Measurements from ENCODE around the gene ZDHHC20. TPM values are rescaled to one million over a fixed set of nuclear protein-coding genes. Genes with fewer than 3 reads are reported as not detected.
A peak's percentile ranks its signal among the peaks of the same experiment; 100 is the strongest.

The ZDHHC20 gene
- total and polyA plus RNA-seq, 10 of the 15 experiments (the other 5 are each of a cell fraction or from before 2014, with no cell fraction given), result 8.6 to 57.8 (median 41.7) TPM

- TF ChIP-seq CEBPZ (IDR thresholded peaks at IDR 0.05; ENCODE audit: low read depth, low read length) (no peak), TBL1XR1 (IDR thresholded peaks at IDR 0.05; ENCODE audit: low read depth, low read length) (no peak), FOXK2 (IDR thresholded peaks at IDR 0.05) (no peak), E2F8 (IDR thresholded peaks at IDR 0.05; ENCODE audit: low read depth, partially characterized antibody) (no peak), RAD51 (IDR thresholded peaks at IDR 0.05) (no peak), BACH1 (IDR thresholded peaks at IDR 0.05; ENCODE audit: borderline replicate concordance) (0 out of 2 replicates have a peak, but pooled peaks have one; percentile 12), TARDBP (IDR thresholded peaks at IDR 0.05; ENCODE audit: borderline replicate concordance) (no peak), PAX5 (IDR thresholded peaks at IDR 0.05; ENCODE audit: borderline replicate concordance, low read depth, low read length) (no peak), HDGF (IDR thresholded peaks at IDR 0.05) (no peak), SMAD1 (IDR thresholded peaks at IDR 0.05; ENCODE audit: low read depth, partially characterized antibody) (no peak), NBN (IDR thresholded peaks at IDR 0.05) (no peak), ZNF622 (IDR thresholded peaks at IDR 0.05) (no peak), EGR1 (IDR thresholded peaks at IDR 0.05; ENCODE audit: borderline replicate concordance in 1 of 2, low read depth in 2 of 2, low read length in 2 of 2) (peak in 1 of 2 experiments; percentile 89; a peak in 2 of 3 replicates), JUNB (IDR thresholded peaks at IDR 0.05) (no peak), MXI1 (IDR thresholded peaks at IDR 0.05; ENCODE audit: low read depth, low read length) (no peak; the same call in 1 of the 2 replicates), RAD21 (IDR thresholded peaks at IDR 0.05; ENCODE audit: insufficient read depth, low read depth, low read length) (no peak), HDAC6 (IDR thresholded peaks at IDR 0.05; ENCODE audit: unreplicated experiment) (no peak), BCL11A (IDR thresholded peaks at IDR 0.05; ENCODE audit: low read depth, low read length) (no peak), MYB (IDR thresholded peaks at IDR 0.05; ENCODE audit: borderline replicate concordance, low read depth, low read length) (no peak), HCFC1 (IDR thresholded peaks at IDR 0.05; ENCODE audit: low read length) (peak; percentile 21; the same call in 1 of the 2 replicates), SUPT20H (IDR thresholded peaks at IDR 0.05; ENCODE audit: borderline replicate concordance, control insufficient read depth, low read depth, low read length) (no peak), ESRRA (IDR thresholded peaks at IDR 0.05; ENCODE audit: low read length) (no peak), TAF1 (IDR thresholded peaks at IDR 0.05; ENCODE audit: borderline replicate concordance, low read depth, low read length) (peak; percentile 47; the same call in 1 of the 2 replicates), MEF2B (IDR thresholded peaks at IDR 0.05; ENCODE audit: partially characterized antibody, poor library complexity, severe bottlenecking) (peak; percentile 69), NR2C1 (IDR thresholded peaks at IDR 0.05) (no peak), CREB1 (IDR thresholded peaks at IDR 0.05; ENCODE audit: low read depth) (peak; percentile 20; the same call in 1 of the 2 replicates), ZNF274 (IDR thresholded peaks at IDR 0.05; ENCODE audit: insufficient read depth, insufficient read length) (no peak)
Measured at GRCh38 chr13:21458813-21459701, at the start of gene ZDHHC20 (continued).
